ENCODE results near the gene ATXN2.

- no peak for TF ChIP-seq PATZ1 (CRISPR knock-in tag; IDR thresholded peaks at IDR 0.05; ENCODE audit: borderline replicate concordance)
- TF ChIP-seq PPARA (CRISPR knock-in tag; IDR thresholded peaks at IDR 0.05; ENCODE audit: borderline replicate concordance): no peak
- TF ChIP-seq CSRNP3 (CRISPR knock-in tag; IDR thresholded peaks at IDR 0.05): no peak
- TF ChIP-seq ISL1 (CRISPR knock-in tag; IDR thresholded peaks at IDR 0.05): no peak
- no peak for TF ChIP-seq RARB (CRISPR knock-in tag; IDR thresholded peaks at IDR 0.05)
- no peak for TF ChIP-seq ZNF70 (CRISPR knock-in tag; IDR thresholded peaks at IDR 0.05)
- TF ChIP-seq ZNF8 (CRISPR knock-in tag; IDR thresholded peaks at IDR 0.05): no peak
- TF ChIP-seq OSR1 (CRISPR knock-in tag; IDR thresholded peaks at IDR 0.05): no peak
- no peak for TF ChIP-seq ARNTL (CRISPR knock-in tag; IDR thresholded peaks at IDR 0.05; ENCODE audit: borderline replicate concordance, low read depth)
These were observed 160.6 kb downstream of the ATXN2 start for GRCh38 chr12:111438481-111438880.
